Measurements from ENCODE around the gene WNK4. TPM values are rescaled to one million over a fixed set of nuclear protein-coding genes. Genes with fewer than 3 reads are reported as not detected.
A peak's percentile ranks its signal among the peaks of the same experiment; 100 is the strongest.
"Not testable (repeated sequence)": the region's sequence is repeated elsewhere in the genome, so short reads cannot be mapped to it uniquely, and the experiment has no call there.

Gene WNK4
- total RNA-seq = not detected
- long read RNA-seq = 0 reads

DNA sequence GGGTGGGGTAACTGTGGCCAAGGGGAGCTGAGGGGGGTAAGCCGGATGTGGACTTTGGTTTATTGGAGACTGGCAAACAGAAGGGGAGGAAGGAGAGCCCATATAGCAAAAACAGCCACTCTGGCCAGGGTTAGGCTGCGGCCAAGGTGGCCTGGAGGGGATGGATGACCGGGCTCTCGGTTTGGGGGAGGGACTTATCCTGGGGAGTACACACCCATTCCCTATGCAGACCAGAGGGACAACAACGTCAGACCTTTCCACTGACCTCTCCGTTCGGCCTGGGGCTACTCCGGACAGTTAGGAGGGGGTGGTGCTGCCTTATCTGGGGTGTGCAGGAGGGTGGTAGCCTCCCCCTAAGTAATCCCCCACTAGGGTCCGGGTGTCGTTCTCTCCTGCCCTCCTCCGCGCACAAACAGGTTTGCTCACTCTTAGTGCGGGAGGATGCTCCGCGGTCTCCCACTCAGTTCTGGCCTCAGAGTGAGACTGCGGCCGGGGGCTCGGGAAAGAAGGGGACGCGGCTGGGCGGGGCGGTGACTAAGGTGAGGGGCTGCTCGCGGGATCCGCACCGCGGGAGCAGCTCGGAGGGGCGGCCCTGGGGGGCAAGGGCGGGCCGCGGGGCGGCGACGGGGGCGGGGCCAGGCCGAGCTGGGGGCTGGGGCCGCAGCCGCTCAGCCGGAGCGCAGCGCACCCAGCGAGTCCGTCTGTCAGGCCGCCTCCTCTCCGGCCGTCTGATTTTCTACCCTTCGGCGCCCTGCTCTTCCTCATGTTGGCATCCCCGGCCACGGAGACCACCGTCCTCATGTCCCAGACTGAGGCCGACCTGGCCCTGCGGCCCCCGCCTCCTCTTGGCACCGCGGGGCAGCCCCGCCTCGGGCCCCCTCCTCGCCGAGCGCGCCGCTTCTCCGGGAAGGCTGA is at the start of gene WNK4:
WNK4 (plus strand) TSS at position 675 of the 915 bp plus-strand sequence; CDS start at position 764, 89 bp downstream.
- ATAC-seq (peak; percentile 27), DNase-seq (ENCODE audit: missing footprints) (no peak)
- intact Hi-C loops (cut with DNase I) = loop anchor here (10.0 kb wide), 1 partner anchor 45 kb away; the partner anchor contains the start of gene BECN1

DNA sequence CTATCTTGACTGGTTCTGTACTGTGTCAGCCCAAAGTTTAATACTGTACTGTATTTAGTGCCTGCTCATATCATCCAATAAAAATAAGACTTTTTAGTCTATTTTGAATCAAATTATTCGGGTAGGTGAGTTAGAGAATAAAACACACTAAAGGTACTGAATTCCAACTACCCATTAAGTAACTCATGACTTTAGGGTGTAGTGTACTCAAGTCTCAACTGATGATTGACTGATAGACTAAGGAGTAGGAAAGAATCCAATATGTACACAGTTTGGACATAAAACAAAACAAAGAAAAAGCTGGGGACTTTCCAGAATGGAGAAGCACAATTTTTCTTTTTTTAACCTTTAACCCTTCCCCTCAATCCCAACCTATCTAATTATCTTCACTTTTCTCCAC is 39.7 kb upstream of the WNK4 start:
- DNase-seq (ENCODE audit: missing footprints) = no peak
- intact Hi-C loops (cut with DNase I) = no loop called here
- no peak for ATAC-seq

DNA sequence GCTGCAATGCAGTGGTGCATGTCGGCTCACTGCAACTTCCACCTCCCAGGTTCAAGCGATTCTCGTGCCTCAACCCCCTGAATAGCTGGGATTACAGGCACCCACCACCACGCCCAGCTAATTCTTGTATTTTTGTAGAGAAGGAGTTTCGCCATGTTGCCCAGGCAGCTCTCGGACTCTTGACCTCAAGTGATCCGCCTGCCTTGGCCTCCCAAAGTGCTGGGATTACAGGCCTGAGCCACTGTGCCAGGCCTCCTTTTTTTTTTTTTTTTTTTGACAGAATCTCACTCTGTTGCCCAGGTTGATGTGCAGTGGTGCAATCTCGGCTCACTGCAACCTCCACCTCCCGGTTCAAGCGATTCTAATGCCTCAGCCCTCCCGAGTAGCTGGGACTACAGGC is 37.5 kb upstream of the WNK4 start:
- intact Hi-C loops (cut with DNase I); DNase-seq (ENCODE audit: missing footprints): not testable (repeated sequence)

DNA sequence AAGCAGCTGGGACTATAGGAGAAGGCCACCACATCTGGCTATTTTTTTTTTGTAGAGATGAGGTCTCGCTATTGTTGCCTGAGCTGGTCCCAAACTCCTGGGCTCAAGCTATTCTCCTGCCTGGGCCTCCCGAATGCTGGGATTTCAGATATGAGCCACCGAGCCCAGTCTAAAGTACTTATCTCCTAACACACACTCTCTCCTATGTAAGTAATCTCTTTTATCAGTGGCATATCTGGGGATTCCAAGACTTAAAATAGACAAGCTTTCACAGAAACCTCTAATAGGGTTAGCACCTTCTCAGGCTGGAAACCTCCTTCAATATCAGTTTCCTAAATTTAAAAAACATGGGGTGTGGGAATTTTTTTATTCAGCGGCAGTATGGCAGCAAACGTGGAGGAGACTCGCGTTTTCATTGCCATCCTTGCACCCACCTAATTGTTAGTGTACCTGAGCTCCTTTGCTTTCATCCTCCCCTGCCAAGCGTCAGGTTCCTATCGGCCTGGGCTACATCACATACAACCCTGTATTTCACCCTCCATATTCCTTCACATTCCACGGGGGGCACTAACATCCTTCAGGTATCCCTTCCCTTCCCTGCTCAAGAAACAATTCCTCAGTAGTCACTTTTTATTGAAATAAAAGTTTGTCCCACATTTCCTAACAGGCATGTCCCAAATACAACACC is 36.7 kb upstream of the WNK4 start:
- DNase-seq (ENCODE audit: missing footprints) (no peak), ATAC-seq (no peak)
- intact Hi-C loops (cut with DNase I) = loop anchor here (1.0 kb wide), 1 partner anchor 20 kb away; no protein-coding TSS in a partner anchor

More for the DNA sequence above, 37.5 kb upstream of the WNK4 start:
- not testable (repeated sequence) for ATAC-seq

DNA sequence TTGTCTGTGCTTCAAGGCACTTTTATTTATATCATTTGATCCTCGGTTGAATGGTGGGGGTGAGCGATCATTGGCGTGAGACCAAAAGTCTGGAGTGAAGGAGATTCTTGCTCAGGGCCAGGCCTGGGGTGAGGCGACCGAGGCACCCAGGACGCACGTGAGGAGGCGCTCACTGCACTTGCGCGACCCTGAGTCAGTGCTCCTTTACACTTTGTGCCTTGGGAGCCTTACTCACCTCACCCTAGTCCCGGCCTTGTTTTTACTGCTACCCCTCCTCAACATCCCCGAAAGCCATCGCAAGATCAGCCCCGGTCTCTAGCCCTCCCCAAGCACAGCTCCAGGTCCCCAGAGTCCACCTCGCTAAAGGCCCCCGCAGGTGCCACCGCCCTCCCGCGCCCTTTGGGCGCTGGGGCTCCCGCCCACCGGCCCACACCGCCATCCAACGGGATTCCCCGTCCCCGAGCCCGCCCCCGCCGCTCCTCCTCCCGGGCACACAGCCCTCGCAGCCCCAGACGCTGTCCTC is 36.1 kb upstream of the WNK4 start:
- peak; percentile 90 for ATAC-seq
- intact Hi-C loops (cut with DNase I) = loop anchor here (1.0 kb wide), 1 partner anchor 19 kb away; no protein-coding TSS in a partner anchor
- peak; percentile 86 for DNase-seq (ENCODE audit: missing footprints)

DNA sequence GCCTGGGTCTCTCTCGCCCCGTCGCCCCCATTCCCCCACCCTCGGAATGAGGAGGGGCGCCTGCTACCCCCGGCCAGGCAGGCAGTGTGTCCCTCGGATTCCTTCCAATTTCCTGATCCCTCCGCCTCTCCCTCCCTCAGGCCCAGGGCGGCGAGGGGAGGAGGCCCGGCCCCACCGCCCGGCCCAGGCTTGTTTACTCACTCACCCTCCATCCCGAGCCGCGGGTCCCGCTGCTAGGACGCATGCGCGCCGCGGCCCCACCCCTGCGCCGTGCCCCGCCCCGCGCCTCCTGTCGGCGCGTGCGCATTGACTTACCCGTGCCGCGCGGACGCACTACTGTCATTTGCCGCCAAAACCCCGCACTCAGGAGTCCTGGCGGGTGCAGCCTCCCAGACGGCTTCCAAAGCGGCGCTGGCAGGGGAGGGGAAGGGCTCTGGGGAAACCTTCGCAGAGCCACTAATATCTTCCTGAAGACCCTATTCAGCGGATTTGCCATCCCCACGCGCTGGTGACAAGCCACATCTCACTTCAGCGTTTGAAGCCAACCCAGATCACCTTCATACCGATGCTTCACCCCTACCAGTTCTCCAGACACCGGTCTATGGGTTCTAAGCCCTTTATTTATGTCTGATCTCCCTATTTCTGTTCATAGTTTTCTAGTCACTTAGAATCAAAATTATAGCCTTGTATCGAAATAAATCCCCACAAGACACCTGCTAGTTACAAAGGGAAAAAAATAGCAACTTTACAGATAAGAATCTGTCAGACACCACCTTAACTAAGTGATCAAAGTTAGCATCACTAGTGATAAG is 35.4 kb upstream of the WNK4 start, which contains the start of gene EZH1:
EZH1 (minus strand) TSS at position 235 of the 812 bp plus-strand sequence. CDS start 16,099 bp downstream, outside the sequence.
- intact Hi-C loops (cut with DNase I) = loop anchor here (1.0 kb wide), 1 partner anchor 18 kb away; no protein-coding TSS in a partner anchor
- ATAC-seq (peak; percentile 97), DNase-seq (ENCODE audit: missing footprints) (peak; percentile 95)

DNA sequence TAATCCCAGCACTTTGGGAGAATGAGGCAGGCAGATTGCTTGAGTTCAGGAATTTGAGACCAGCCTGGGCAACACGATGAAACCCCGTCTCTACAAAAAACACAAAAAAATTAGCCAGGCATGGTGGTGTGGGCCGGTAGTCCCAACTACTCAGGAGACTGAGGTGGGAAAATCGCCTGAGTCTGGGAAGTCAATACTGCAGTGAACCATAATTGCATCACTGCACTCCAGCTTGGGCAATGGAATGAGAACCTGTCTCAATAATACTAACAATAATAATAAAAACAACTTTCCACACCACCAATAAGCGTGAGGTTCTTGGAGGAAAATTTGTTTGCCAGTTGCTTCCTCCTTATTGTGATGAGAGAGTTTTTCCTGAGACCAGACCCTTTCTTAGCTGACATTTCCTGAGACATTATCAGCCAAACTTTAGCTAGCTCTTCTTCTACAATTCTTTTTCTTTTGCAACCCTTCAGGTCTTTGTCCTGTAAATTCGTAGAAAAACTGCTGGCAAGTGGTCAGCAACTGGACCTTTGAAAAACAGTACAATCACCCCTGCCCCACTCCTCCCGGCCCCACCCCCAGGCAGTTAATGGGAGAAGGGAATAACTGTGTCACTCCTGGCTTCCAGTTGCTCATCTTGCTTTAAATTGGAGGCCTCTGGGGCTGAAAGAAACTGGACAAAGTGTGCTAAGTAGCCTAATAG is 32.1 kb upstream of the WNK4 start:
- ATAC-seq = no peak
- DNase-seq (ENCODE audit: missing footprints) = peak; percentile 62
- intact Hi-C loops (cut with DNase I) = no loop called here

DNA sequence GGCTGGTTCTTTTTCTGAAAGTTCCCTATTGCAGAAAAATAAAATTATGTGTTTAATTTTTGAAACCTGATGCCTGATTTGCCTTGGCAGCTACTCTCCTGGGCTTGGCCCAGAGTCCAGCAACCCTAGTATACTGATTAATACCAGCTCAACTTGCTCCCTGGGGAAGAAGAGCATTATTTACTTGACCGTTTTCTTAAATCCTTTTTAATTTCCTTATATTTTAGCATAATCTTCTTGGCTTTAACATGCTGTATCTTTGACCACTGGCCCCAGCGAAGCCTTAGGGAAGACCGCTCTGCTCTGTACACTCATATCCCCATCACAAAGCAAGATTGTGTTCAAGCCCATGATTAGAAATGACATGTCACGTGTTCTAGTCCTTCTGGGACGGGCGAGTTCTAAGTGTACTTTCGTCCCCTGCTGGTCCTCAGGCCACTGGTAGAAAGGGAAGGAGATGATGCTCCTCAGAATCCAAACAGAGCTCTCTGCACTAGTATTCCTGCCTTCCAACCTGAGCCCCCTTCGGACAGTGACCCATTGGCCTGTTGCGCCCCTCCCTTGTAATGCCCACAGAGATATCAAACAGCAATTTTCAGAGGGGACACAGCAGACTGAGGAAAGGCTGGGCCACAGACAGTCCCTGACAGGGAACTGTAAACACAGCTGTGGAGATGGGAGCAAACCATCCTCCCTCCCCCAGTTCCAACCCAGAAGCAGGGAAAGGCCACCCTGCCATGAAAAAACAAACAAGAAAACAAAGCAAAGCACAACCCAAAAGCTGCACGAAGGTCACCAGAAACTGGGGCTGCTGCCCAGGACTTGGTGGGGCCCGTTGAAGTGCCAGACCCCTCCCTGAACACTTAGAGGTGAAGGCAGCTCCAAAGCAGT is 31.3 kb upstream of the WNK4 start:
- DNase-seq (ENCODE audit: missing footprints) (peak; percentile 59), ATAC-seq (no peak)
- intact Hi-C loops (cut with DNase I) = no loop called here

DNA sequence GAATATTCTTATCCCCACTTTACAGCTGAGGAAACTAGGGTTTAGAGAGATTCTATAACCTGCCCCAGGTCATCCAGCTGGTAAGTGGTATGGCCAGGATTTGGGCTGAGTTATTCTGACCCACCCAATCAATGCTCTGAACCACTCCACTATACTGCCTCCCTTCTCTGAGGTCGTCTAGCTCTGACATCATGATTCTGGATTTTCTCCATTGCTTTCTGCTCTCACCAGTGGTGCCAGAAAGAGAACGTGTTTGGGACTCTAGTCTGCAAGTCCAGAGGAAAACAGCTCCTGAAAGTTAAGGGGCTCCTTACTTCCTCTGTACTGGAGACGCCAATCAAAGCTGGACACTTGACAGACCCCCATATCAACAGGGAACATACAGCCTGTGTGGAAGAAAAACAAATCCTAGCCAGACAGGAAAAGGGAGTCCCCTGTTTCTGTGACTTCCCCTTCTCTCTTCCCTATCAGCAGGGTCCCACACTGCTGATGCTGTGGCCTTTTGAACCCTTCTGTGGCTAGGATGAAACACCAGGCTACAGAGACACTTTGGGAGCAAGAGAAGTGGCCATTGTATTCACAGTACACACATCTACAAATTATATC is 29.6 kb upstream of the WNK4 start:
- intact Hi-C loops (cut with DNase I) = no loop called here
- DNase-seq (ENCODE audit: missing footprints) = no peak
- no peak for ATAC-seq

DNA sequence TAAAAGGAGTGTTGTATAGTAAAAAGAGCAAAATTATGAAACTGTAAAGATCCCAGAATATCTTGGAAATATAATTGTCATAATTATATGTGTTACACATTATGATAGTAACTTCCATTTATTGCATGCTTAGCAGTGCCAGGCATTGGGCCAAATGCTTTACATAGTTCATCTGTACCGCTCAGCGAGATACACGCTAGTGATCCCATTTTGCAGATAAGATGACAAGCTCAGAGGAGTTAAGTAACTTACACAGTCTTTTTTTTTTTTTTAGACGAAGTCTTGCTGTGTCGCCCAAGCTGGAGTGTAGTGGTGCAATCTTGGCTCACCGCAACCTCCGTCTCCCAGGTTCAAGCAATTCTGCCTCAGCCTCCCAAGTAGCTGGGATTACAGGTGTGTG is 28.8 kb upstream of the WNK4 start:
- intact Hi-C loops (cut with DNase I) = no loop called here
- no peak for DNase-seq (ENCODE audit: missing footprints)
- no peak for ATAC-seq

DNA sequence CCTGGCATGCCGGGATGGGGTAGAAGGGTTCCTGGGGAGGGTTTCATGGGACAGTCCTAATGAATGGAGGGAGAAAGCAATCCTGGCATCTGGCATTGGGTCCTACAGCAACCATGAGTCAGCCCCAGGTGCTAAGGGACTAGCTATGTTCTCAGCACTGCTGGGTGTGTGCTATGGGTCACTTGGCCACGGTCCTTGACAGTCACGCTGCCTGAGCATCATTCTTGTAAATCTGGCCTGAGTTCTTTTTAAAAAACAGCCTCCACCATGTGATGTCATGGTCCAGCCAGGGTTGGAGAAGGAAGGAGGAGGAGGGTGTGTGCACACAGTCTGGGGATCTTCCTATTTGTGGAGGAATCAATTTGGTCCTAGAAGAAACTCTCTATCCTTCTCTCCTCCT is 25.6 kb upstream of the WNK4 start:
- intact Hi-C loops (cut with DNase I) = no loop called here
- DNase-seq (ENCODE audit: missing footprints) (no peak), ATAC-seq (peak; percentile 91)

DNA sequence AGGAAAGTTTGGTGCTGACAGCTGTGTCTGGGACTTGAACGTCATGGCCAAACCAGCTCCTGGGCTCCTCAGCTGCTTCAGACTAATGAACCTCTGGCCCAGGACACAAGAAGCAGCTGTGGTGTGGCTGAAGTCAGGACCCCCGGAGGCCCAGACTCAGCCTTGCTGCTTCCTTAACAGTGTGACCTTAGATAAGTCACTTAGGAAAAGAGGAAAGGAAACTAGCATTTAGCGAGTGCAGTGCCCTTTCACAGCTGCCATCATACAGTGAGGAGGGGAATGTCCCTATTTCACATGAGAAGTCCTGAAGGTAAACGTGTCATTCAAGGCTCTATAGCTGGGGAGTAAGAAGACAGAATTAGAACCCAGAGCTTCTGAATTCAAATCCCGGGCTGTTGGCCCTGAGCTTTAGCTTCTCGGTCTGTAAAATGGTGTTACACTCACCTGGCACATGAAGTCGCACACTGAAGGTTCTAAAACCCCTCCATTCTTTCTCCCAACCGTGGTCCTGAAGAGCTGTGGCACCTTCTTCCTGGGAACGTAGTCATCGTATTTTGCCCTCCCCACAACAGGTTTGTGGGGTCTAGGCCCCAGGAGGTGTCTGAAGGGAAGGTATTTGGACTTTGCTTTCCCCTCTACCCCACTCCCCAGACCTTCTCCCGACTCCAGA is 20.3 kb upstream of the WNK4 start:
- intact Hi-C loops (cut with DNase I) = loop anchor here (5.0 kb wide), 1 partner anchor 183 kb away; the partner anchor contains the start of gene PSMC3IP
- ATAC-seq (no peak), DNase-seq (ENCODE audit: missing footprints) (no peak)

DNA sequence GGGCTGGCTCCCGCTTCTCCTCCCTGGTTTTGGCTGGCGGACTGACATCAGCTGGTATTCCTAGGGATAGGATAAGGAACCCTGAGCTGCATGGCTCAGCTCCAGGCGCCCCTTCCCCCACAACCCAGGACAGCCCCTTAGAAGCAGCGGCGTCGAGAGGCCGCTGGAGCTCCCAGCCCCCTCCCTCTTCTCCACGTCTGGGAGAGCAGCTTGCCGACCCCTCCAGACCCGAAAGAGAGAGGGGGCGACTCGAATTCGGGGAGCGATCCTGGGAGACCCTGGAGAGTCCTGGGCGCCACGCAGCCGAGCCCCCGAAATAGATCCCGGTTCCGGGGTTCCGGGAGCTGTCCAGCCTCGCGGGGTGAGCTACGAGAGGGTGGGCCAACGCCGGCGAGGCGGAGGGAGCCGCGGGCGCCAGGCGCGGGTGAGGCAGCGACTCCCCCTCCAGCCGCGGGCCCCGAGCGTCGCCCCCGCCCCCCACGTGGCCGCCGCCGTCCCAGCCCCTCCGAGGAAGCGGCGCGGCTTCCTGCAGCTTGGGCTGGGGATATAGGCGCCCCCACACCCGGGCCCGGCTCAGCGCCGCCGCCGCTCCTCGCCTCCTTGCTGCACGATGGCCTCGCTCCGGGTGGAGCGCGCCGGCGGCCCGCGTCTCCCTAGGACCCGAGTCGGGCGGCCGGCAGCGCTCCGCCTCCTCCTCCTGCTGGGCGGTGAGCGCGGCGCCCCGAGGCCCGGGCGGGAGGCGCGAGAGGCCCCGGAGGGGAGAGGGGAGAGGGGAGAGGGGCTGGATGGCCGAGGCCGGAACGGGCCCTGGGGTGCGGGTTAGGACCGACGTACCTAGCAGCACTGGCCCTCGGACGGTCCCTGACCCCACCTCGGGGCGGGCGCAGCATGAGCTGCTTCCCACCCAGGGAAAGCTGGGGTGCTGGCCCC is 19.5 kb upstream of the WNK4 start, which contains the start of gene RAMP2:
RAMP2 (plus strand) TSS at position 576 of the 930 bp plus-strand sequence; CDS start at position 611, 35 bp downstream.
- intact Hi-C loops (cut with DNase I) = loop anchor here (5.0 kb wide), 1 partner anchor 184 kb away; the partner anchor contains the start of gene PSMC3IP
- ATAC-seq = peak; percentile 47
- DNase-seq (ENCODE audit: missing footprints) = no peak

DNA sequence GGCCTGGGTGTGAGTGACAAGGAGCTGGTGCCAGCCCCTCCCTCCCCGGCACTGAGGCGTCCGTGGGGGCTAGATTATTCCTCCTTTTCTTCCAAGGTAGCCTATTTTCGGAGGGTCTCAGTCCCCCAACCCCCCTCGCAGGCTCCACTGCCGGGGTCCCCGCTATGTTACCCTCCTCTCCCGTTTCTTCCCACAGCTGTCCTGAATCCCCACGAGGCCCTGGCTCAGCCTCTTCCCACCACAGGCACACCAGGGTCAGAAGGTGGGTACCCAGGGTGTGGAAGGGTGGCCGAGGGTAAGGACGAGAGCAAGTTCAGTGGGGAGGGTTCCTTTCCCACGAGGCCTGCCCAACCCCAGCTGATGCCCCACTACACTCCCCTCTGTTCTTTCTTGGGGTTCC is 18.8 kb upstream of the WNK4 start:
- intact Hi-C loops (cut with DNase I) = loop anchor here (5.0 kb wide), 1 partner anchor 184 kb away; the partner anchor contains the start of gene PSMC3IP
- DNase-seq (ENCODE audit: missing footprints) (no peak), ATAC-seq (no peak)

DNA sequence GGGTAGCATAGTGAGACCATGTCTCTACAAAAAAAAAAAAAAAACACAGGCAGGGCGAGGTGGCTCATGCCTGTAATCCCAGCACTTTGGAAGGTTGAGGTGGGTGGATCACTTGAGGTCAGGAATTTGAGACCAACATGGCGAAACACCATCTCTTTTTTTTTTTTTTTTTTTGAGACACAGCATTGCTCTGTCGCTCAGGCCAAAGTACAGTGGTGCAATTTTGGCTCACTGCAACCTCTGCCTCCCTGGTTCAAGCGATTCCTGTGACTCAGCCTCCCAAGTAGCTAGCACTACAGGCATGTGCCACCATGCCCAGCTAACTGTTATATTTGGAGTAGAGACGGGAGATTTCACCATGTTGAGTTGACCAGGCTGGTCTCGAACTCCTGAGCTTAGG is 14.3 kb upstream of the WNK4 start:
- no peak for DNase-seq (ENCODE audit: missing footprints)
- no peak for ATAC-seq
- intact Hi-C loops (cut with DNase I) = no loop called here
